Fibroblast of peridontal ligament (primary cell): ENCODE results near the gene OR2T34.
"Not testable (repeated sequence)": the region's sequence is repeated elsewhere in the genome, so short reads cannot be mapped to it uniquely, and the experiment has no call there.

Experiments used
- DNase-seq: peaks from one replicate; pipeline ENCODE4 v3.0.0-alpha.2; 2010; ENCODE audit errors: extremely low read depth

OR2T34 gene

DNA sequence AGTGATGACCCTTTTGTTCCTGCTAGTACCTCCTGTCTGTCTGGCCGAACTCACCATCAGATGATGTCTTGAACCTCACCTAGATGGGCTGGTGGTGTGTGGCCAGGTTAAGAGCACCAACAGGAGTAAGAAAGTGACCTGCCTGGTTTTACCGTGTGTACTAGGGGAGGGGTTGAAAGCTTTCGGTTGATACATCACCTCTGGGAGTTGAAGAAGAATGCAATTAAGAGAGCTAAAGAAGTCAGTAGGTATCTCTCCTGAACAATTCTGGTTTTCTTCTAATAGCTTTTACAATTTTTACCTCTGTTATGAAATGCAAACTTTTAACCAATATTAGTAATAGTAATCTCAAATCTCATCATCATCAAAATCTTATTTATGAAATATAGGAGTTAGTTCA, 11.9 kb downstream of the OR2T34 start, which contains the start of gene OR2T29:
TSS of gene OR2T29 (minus strand) at position 101 of the 400 bp plus-strand sequence. CDS start 3,281 bp downstream, outside the sequence.
- DNase-seq: not testable (repeated sequence)

GRCh38 chr1:248551027-248551426, 23.5 kb downstream of the OR2T34 start:
- not testable (repeated sequence) for DNase-seq

DNA sequence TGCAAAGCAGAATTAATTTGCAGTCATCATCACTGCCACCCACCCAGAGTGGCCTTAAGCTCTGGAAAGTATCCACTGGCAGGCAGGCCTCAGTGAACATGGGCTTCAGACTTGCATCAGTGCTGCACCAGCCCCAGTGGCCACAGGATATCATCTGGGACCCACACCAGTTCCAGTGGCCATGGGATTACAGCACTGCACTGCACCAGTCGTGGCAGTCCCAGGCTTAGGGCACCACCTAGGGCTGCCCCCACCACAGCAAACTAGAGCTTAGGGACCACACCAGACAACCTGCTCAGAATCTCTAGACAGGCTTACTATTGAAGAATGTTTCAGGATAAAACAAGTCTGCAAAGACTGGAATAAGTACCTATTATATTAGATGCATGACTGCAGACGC, 27.2 kb downstream of the OR2T34 start:
- DNase-seq: not testable (repeated sequence)

DNA sequence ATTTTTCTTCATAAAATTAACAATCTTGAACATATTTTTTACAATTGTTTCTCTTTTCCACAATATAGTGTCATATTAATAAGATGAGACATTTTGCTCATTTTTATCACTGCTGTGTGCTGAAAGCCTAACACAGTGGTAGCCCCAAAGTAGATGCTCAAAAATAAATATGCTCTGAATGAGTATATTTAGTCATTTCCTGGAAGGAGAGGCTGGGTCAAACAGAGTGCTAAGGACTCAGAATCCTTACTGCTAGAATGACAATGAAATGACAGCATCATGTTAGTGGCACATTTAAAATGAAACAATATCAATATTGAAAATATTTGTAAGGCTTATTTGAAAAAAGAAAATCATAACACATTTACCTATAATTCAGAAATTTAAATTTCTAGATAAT, 37.1 kb downstream of the OR2T34 start:
- DNase-seq: not testable (repeated sequence)
